WTC11 (cell line): ENCODE results near the gene SPAG9.

ENCODE experiments used
- TP53 ChIP-seq: sonication (generic); formaldehyde crosslinking; IDR thresholded peaks from 2 replicates; pipeline ENCODE4 v1.8.1; 2023; ENCODE audit warnings: mild to moderate bottlenecking, missing genetic modification reagents
- ZNF396 ChIP-seq: fragments of 250-450 bp; sonication (Bioruptor Pico); IDR thresholded peaks from 2 replicates; pipeline ENCODE4 v1.8.0; 2021; ENCODE audit warnings: mild to moderate bottlenecking, moderate library complexity, borderline replicate concordance
- TF ChIP-seq, protein P1 (sequence below): fragments of 200-600 bp; IDR thresholded peaks from 2 replicates; pipeline ENCODE4 v1.8.0; 2022; ENCODE audit warnings: antibody characterized with exemption

GRCh38 chr17:50989149-50989548 lies 131.5 kb downstream of the SPAG9 start:
- TF ChIP-seq, protein P1, sequence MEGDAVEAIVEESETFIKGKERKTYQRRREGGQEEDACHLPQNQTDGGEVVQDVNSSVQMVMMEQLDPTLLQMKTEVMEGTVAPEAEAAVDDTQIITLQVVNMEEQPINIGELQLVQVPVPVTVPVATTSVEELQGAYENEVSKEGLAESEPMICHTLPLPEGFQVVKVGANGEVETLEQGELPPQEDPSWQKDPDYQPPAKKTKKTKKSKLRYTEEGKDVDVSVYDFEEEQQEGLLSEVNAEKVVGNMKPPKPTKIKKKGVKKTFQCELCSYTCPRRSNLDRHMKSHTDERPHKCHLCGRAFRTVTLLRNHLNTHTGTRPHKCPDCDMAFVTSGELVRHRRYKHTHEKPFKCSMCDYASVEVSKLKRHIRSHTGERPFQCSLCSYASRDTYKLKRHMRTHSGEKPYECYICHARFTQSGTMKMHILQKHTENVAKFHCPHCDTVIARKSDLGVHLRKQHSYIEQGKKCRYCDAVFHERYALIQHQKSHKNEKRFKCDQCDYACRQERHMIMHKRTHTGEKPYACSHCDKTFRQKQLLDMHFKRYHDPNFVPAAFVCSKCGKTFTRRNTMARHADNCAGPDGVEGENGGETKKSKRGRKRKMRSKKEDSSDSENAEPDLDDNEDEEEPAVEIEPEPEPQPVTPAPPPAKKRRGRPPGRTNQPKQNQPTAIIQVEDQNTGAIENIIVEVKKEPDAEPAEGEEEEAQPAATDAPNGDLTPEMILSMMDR = no peak
- TF ChIP-seq ZNF396 (CRISPR knock-in tag) (no peak), TP53 (CRISPR knock-in tag) (no peak)
